Glomerular endothelial cell (primary cell): ENCODE data around the gene GGA2. TPM values are rescaled to one million over a fixed set of nuclear protein-coding genes. Genes with fewer than 3 reads are reported as not detected.
"Not testable (repeated sequence)": the region's sequence is repeated elsewhere in the genome, so short reads cannot be mapped to it uniquely, and the experiment has no call there.

Experiments
- DNase-seq: peaks from one replicate; pipeline ENCODE4 v3.0.0-alpha.2; 2011; ENCODE audit warnings: low read depth, low spot score; ENCODE audit errors: extremely low read depth
- total RNA-seq: library from RNA; depleted of rRNA; stranded (reverse); fragments of >200 nt; gene quantifications from 2 replicates; pipeline ENCODE4 v1.2.3, GENCODE V29; 2015

Gene GGA2
- total RNA-seq, 1 donor from 2014 or later: 48.3 TPM

DNA sequence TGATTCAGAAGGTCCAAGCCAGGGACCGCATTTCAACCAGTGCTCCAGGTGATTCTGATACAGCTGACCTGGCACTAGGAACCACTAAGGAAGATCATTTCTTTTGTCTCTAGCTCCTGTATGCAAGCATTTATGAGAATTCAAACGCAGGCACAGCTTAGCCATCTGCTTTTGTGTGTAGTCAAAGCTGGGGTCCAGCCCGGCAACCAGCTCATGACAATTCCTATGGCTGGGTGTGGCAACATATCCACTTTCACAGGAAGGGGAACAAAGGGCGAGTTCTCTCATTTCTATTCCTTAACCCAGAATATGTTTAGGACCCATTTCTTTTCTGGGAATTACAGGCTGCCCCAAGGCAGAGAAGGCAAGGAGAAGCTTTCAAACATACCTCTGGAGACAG lies 30.0 kb downstream of the GGA2 start:
- no peak for DNase-seq

DNA sequence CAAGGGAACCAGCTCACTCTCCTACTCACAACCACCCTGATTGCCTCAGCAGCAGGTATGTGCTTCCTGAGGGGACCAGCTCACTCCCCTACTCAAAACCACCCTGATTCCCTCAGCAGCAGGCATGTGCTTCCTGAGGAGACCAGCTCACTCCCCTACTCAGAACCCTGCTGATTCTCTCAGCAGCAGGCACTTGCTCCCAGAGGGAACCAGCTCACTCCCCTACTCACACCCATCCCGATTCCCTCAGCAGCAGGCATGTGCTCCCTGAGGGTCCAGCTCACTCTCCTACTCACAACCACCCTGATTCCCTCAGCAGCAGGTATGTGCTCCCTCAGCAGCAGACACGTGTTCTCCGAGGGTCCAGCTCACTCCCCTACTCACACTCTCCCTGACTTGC lies 31.2 kb downstream of the GGA2 start:
- no peak for DNase-seq

GRCh38 chr16:23478566-23478965 lies 31.7 kb downstream of the GGA2 start:
- no peak for DNase-seq

DNA sequence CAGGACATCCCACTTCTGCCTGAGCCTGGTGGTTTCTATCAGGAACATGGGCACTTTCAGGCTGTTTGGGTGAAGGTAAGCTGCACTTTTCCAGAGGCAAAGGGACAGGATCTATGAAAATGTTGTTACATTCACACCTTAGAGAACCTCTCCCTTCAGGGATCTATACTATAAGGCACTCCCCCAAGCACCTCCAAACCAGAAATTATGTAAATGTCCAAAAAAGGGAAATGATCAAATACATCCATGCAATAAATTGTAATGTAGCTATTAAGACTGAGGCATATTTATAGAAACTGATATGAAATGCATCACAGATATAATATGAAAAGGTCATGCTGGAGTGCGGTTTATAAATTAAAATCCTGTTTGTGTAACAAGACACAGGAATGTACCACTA lies 34.0 kb downstream of the GGA2 start:
- DNase-seq: no peak

DNA sequence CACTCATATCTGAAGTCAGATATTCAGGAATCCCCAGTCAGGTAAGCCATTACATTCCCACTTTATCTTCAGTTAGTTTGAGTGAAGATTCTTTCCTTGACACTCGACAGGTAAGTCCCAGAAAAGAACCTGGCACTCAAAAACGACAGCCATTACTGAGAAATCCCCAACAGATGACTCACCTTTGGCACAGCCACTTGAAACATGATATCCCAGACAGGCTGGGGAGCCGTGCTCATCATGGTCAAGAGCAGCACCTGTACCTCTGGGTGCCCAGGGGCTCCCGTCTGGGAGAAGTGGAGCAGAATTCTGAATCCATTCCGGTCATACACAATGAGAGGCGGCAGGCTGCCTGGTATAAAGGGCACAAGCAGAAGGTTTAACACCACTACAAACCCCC lies 40.5 kb downstream of the GGA2 start:
- no peak for DNase-seq

DNA sequence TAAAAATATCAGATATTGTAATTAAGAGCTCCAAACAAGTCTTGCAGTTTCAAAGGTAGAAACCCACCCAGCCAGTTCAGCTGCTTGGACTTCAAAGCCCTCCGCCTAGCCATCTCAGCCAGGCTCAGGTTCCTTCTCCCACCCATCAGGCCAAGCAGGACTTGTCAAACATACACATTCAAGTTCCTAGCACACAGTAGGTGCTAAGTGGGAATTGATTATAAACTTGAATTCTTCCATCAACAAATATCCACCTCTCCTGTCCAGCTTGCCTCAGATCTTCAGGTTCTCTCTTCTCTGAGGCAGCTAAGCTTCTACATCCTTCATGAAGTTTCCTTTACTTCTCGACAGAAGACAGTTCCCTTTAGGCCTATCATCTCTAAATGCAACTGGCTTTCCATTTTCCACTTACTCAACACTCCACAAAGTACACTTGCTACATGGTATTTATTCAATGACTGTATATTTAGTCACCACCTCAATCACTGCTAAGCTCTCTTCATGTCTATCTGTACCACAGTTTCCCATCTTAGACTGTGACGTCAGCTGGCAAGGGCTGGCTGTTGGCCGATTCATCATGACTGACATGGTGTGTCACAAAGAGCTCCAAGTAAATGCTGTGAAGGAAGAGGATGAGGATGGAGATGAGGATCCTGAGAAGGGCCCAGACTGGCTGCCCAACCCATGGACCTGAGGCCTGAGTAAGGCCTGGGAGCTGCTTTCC lies 44.0 kb downstream of the GGA2 start:
- no peak for DNase-seq

- DNase-seq: no peak
Measured at GRCh38 chr16:23465179-23465578, 45.1 kb downstream of the GGA2 start.

DNA sequence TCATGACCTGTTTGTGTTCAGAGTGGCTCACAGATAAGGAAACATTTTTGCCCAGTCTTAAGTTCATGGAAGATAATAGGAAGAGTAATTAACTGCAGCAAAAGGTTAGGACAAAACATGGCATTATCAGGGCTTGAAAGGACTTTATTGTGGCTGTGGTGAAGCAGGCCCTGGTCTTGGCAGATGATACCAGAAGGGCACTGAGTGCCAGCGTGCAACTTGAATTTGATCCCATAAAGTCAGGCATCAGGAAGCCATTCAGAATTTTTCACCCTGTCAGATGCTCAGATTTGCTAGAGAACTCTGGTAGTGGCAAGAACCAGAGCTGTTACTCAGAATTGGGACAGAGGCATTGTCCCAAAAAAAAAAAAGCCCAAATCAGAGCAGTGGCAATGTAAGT lies 46.1 kb downstream of the GGA2 start:
- DNase-seq: no peak

DNA sequence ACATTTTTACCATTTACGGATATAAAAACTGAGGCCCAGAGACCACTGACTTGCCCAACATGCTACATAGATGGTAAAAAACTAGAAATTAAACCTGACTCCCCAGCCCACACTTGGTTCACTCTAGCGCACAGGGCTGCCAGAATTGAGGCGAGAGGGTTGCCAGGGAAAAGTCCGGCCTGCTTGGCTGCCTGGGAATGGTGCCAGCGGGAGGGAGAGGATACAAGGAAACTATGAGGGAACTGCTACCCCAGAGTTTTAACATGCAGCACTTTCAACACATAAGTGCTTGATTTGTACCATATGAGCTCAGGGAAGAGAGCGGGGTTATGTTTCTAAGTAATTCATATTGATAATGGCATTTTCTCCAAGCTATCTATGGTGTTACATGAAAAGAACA lies 47.3 kb downstream of the GGA2 start:
- DNase-seq: not testable (repeated sequence)

DNA sequence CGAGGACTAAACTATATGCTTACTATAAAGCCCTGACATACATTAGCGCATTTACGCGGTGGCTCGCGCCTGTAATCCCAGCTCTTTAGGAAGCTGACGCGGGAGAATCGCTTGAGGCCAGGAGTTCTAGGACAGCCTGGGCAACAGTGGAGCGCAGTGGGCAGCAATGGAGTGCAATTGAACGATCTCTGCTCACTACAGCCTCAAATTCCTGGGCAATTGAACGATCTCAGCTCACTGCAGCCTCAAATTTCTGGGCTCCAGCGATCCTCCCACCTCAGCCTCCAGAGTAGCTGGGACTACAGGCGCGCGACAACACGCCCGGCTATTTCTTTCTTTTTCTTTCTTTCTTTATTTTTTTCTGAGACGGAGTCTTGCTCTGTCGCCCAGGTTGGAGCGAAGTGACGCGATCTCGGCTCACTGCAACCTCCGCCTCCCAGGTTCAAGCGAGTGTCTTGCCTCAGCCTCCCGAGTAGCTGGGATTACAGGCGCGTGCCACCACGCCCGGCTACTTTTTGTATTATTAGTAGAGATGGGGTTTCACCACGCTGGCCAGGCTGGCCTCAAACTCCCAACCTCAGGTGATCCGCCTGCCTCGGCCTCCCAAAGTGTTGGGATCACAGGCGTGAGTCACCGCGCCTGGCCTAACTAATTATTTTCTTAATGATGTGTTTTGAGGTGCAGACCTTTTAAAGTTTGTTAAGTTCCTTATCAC lies 56.8 kb downstream of the GGA2 start:
- DNase-seq: no peak

GRCh38 chr16:23452572-23453337 lies 57.5 kb downstream of the GGA2 start, which contains the start of gene COG7:
TSS of gene COG7 (minus strand) at chr16:23453189. CDS start at chr16:23452994, 195 bp downstream.
- DNase-seq: no peak

DNA sequence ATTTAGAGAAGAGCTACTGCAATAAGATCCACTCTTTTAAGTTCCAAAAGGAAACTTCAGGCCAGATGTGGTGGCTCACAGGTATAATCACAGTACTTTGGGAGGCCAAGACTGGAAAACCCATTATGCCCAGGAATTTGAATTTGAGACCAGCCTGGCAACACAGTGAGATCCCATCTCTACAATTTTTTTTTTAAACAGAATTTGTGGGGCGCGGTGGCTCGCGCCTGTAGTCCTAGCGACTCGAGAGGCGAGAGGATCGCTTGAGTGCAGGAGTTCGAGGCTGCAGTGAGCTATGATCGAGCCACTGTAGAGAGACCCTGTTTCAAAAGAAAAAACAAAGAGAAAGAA lies 58.1 kb downstream of the GGA2 start:
- no peak for DNase-seq

DNA sequence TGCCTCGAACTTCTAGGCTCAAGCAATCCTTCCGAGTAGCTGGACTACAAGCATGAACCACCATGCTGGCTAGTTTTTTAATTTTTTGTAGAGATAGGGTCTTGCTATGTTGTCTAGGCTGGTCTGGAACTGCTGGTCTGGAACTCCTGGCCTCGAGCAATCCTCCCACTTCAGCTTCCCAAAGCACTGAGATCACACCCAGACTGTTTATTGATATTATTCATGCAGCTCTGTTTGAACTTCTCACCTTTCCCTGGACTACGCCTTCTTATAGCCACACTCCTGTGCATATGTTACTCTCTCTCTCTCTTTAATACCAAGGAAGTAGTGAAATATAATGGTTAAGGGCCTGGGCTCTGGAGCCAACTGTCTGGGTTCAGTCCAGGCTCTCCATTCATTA lies 61.9 kb downstream of the GGA2 start:
- DNase-seq: no peak

GRCh38 chr16:23437542-23437941 lies 72.8 kb downstream of the GGA2 start:
- not testable (repeated sequence) for DNase-seq

- no peak for DNase-seq
Measured at GRCh38 chr16:23436951-23437350, 73.3 kb downstream of the GGA2 start.

GRCh38 chr16:23435500-23435899 lies 74.8 kb downstream of the GGA2 start:
- DNase-seq: no peak

GRCh38 chr16:23434380-23434779 lies 75.9 kb downstream of the GGA2 start:
- peak; percentile 70 for DNase-seq

- no peak for DNase-seq
Measured at GRCh38 chr16:23433261-23433920, 76.9 kb downstream of the GGA2 start.

- DNase-seq: no peak
Measured at GRCh38 chr16:23432176-23433128, 77.8 kb downstream of the GGA2 start.

GRCh38 chr16:23428351-23428750 lies 81.9 kb downstream of the GGA2 start:
- no peak for DNase-seq
